Mesothelial cell of epicardium (in vitro differentiated cells): Measurements from ENCODE around the gene C10orf90. TPM values are rescaled to one million over a fixed set of nuclear protein-coding genes. Genes with fewer than 3 reads are reported as not detected.

Experiments used
- DNase-seq, 2 experiments: peaks; one replicate each; pipeline ENCODE4 v3.0.0; 2021; ENCODE audit warnings: low spot score in 2 of 2; ENCODE audit not compliant: unreplicated experiment in 2 of 2
- H3K27ac Mint-ChIP-seq: 2 replicates; pipeline ENCODE4 v1.8.0; 2021; ENCODE audit warnings: mixed read lengths
- H3K27me3 Mint-ChIP-seq: 2 replicates; pipeline ENCODE4 v1.8.0; 2021; ENCODE audit warnings: low read depth, mixed read lengths
- H3K36me3 Mint-ChIP-seq: 2 replicates; pipeline ENCODE4 v1.8.0; 2021; ENCODE audit warnings: mixed read lengths
- H3K4me1 Mint-ChIP-seq: 2 replicates; pipeline ENCODE4 v1.8.0; 2021; ENCODE audit warnings: mixed read lengths
- H3K4me3 Mint-ChIP-seq: 2 replicates; pipeline ENCODE4 v1.8.0; 2021; ENCODE audit warnings: mild to moderate bottlenecking, moderate library complexity, mixed read lengths
- H3K9me3 Mint-ChIP-seq: 2 replicates; pipeline ENCODE4 v1.8.0; 2021; ENCODE audit warnings: mixed read lengths
- total RNA-seq: library from RNA; stranded (reverse); gene quantifications from 3 replicates; pipeline ENCODE4 v1.2.1, GENCODE V29; 2021
- TF ChIP-seq, protein P1 (sequence below): fragments of 200-600 bp; sonication (generic); IDR thresholded peaks from one replicate; pipeline ENCODE4 v1.5.0; 2021; ENCODE audit warnings: antibody characterized with exemption; ENCODE audit not compliant: unreplicated experiment

Gene C10orf90
- total RNA-seq, 1 donor from 2014 or later: not detected

DNA sequence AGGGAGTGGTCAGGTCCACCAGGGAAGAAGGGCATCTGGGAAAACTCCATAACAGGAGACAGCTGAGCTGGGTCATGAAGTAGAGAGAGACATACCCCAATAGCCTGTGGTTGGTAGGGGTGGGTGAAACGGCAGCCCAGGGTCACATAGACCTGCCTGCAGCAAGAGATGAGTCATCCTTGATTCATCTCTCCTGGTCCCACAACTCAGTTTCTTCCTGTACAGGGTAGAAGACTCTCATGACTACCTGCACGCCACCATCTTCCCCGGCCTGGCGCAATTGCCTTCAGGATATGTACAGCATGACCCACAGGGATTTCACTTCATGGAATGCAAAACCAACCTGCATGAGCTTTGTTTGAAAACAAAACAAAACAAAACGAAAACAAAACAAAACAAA is 237.1 kb downstream of the C10orf90 start:
- Mint-ChIP-seq H3K4me1 (peaks cover 6% of the 10 kb centered on the region), H3K9me3 (no peaks in the 10 kb centered on the region), H3K27ac (no peak overlapping the region), H3K27me3 (peaks cover 9% of the 10 kb centered on the region), H3K4me3 (no peak overlapping the region), H3K36me3 (no peaks in the 10 kb centered on the region)
- TF ChIP-seq, protein P1, sequence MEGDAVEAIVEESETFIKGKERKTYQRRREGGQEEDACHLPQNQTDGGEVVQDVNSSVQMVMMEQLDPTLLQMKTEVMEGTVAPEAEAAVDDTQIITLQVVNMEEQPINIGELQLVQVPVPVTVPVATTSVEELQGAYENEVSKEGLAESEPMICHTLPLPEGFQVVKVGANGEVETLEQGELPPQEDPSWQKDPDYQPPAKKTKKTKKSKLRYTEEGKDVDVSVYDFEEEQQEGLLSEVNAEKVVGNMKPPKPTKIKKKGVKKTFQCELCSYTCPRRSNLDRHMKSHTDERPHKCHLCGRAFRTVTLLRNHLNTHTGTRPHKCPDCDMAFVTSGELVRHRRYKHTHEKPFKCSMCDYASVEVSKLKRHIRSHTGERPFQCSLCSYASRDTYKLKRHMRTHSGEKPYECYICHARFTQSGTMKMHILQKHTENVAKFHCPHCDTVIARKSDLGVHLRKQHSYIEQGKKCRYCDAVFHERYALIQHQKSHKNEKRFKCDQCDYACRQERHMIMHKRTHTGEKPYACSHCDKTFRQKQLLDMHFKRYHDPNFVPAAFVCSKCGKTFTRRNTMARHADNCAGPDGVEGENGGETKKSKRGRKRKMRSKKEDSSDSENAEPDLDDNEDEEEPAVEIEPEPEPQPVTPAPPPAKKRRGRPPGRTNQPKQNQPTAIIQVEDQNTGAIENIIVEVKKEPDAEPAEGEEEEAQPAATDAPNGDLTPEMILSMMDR: no peak
- no peak for DNase-seq

- H3K4me1 Mint-ChIP-seq: no peaks in the 10 kb centered on the region
- H3K27ac Mint-ChIP-seq: no peak overlapping the region
- H3K9me3 Mint-ChIP-seq: no peaks in the 10 kb centered on the region
- DNase-seq: no peak
- TF ChIP-seq, protein P1: no peak
- no peak overlapping the region for H3K4me3 Mint-ChIP-seq
- H3K36me3 Mint-ChIP-seq: no peaks in the 10 kb centered on the region
- peaks cover 11% of the 10 kb centered on the region for H3K27me3 Mint-ChIP-seq
Measured at GRCh38 chr10:126432507-126432906, 238.0 kb downstream of the C10orf90 start.

- no peak overlapping the region for H3K27ac Mint-ChIP-seq
- H3K9me3 Mint-ChIP-seq: no peaks in the 10 kb centered on the region
- peaks cover 14% of the 10 kb centered on the region for H3K27me3 Mint-ChIP-seq
- TF ChIP-seq, protein P1: no peak
- no peaks in the 10 kb centered on the region for H3K4me1 Mint-ChIP-seq
- no peaks in the 10 kb centered on the region for H3K36me3 Mint-ChIP-seq
- DNase-seq: no peak
- no peak overlapping the region for H3K4me3 Mint-ChIP-seq
Measured at GRCh38 chr10:126431816-126432215, 238.7 kb downstream of the C10orf90 start.

DNA sequence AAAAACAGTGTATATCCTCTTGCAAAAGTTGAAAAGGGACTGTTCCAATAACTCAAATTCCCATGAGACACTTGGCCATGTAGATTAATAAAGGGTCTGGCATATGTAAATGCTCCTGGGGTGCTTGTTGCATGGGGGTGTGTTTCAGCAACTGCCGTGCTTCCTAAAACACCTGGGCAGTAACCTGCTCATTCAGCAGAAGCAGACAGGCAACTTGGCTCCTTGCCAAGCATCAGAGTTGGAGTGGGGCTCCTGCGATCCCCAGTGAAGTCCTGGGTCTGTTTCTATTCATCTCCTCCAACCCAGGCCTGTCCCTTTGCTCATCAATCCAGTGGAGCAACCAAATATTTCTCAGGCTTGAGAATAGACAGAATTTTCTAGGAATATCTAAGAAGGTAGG is 240.0 kb downstream of the C10orf90 start:
- TF ChIP-seq, protein P1: no peak
- H3K27me3 Mint-ChIP-seq: peaks cover 23% of the 10 kb centered on the region
- no peak overlapping the region for H3K27ac Mint-ChIP-seq
- no peaks in the 10 kb centered on the region for H3K4me1 Mint-ChIP-seq
- H3K36me3 Mint-ChIP-seq: no peaks in the 10 kb centered on the region
- no peak for DNase-seq
- H3K4me3 Mint-ChIP-seq: no peak overlapping the region
- H3K9me3 Mint-ChIP-seq: no peaks in the 10 kb centered on the region

DNA sequence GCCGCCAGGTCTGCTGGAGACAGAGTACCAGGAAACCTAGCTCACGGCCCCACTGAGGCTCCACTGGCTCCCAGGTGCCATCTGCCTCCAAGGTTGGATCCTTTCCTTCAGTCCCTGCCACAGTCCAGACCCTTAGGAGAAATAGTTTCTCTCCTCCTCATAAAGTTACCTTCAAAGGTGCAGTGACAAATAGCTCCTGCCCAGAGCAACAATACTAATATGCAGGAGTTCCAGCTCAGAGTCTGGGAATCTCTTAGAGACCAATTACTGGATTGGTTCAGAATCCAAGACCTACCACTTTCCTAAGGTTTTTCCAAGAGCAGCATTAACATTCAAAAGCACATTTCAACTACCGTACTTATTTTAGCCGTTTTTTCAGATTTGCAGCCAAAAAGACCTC is 241.2 kb downstream of the C10orf90 start:
- no peak overlapping the region for H3K27ac Mint-ChIP-seq
- H3K9me3 Mint-ChIP-seq: peaks cover 1% of the 10 kb centered on the region
- TF ChIP-seq, protein P1: no peak
- no peak for DNase-seq
- peaks cover under 1% of the 10 kb centered on the region for H3K36me3 Mint-ChIP-seq
- peaks cover 29% of the 10 kb centered on the region for H3K27me3 Mint-ChIP-seq
- no peaks in the 10 kb centered on the region for H3K4me1 Mint-ChIP-seq
- no peak overlapping the region for H3K4me3 Mint-ChIP-seq

DNA sequence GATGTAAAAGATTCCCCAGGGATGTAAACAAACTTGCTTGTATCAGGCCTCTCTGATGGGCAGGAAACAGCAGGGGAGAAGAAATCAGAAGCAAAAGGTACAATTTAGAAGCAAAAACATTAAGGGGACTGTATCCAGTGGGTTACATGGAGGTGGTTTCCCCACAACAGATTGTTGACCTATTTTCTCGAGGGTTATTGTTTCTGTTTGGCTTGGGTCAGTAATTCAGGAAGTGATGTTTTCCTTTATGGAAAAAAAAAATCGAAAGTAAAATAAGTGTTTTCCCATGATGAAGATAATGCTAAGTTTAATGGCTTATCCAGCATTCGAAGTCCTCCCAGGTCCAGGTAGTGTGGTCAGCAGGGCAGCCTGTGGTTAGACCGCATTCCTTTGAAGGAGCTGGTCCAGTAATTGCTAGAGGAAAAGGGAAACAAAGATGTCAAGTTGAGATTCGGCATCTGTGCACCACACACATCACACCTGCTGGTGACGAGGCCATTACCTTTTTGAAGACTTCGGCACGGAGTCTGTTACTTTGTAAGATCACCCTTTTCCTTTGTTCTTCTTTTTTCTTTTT is 244.9 kb downstream of the C10orf90 start:
- no peak for DNase-seq
- Mint-ChIP-seq H3K4me3 (no peak overlapping the region), H3K27me3 (peaks cover 30% of the 10 kb centered on the region), H3K4me1 (no peaks in the 10 kb centered on the region), H3K36me3 (peaks cover 5% of the 10 kb centered on the region), H3K9me3 (peaks cover 14% of the 10 kb centered on the region), H3K27ac (no peak overlapping the region)
- TF ChIP-seq, protein P1: no peak
